A204.1 (cell line): ENCODE data around the gene HEATR9.

Experiments used
- FAIRE-seq: peaks from 2 replicates; lab custom pipeline; 2012; peaks lifted over from hg19 to GRCh38; lab: Jason Lieb, UNC

Gene HEATR9

DNA sequence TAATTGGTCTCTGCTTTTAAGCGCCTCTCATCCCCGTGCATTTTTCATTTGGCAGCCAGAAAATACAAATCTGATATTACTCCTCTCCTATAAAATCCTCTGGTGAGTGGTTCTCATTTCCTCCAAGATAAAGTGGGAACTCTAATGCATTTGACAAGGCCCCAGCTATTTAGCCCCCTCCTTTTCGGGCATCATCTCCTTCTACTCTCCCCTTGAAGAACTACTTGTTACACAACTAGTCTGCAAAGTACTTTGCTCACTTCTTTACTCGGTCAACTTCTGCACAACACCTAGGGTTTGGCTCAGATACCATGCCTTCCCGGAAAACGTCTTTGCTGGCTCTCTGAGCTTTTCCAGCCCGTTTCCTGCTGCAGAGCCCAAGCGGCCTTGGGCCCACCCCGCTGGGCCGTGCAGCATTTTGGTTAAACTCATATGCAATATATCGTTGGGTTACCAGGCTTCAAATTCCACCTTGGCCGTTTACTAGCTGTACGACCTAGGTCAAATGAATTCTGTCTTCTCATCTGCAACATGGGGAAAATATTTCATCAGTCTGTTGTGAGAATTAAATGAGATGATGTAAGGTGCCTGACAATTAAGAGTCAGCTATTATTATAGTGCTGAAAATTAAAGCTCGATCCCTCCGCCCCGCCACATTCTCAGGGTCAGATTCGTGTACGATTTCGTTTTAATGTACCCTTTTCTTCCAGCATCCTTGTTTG is 60.3 kb downstream of the HEATR9 start:
- no peak for FAIRE-seq

DNA sequence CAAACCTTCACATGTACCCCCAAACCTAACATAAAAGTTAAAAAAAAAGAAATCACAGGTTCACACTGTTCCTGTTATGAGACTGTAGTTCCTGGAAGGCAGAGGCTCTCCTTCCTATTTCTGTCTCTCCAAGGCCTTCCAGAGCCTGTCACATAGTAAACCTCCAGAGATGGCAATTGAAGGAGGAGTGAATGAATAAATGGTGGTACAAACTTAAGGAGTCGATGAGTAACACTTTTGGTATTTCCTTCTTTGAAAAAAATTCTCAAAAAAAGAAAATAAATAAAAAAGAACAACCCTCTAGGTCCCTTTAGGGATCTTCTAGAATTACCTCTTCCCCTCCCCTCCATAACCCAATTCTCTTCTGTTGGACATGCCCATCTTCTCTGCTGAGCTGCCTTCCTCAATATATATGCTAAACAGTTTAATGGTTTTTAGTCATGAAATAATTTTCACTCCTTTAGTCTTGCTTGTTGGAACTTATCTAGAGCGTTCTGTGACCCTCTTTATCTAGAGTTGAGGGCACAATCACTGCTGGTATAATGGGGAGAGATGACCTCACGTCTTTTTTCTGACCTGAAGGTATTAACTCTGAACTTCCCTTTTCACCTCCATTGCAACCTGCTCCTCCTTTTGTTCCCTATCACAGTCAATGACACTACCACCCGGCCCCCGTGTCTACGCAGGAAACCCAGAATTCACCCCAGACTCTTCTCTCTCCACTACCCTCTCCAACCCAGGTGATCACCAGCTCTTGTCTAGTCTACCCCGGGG is 61.1 kb downstream of the HEATR9 start:
- no peak for FAIRE-seq
